ENCODE measurements around the gene DPH1.

GRCh38 chr17:1985093-1985492 is 44.9 kb upstream of the DPH1 start:
- TF ChIP-seq CTCF (IDR thresholded peaks at IDR 0.05; ENCODE audit: low read depth, low read length) (no peak), EZH2phosphoT487 (IDR thresholded peaks at IDR 0.05; ENCODE audit: low read depth) (no peak)
